Measurements from ENCODE around the gene GSTP1.
"Not testable (repeated sequence)": the region's sequence is repeated elsewhere in the genome, so short reads cannot be mapped to it uniquely, and the experiment has no call there.

GSTP1 gene

DNA sequence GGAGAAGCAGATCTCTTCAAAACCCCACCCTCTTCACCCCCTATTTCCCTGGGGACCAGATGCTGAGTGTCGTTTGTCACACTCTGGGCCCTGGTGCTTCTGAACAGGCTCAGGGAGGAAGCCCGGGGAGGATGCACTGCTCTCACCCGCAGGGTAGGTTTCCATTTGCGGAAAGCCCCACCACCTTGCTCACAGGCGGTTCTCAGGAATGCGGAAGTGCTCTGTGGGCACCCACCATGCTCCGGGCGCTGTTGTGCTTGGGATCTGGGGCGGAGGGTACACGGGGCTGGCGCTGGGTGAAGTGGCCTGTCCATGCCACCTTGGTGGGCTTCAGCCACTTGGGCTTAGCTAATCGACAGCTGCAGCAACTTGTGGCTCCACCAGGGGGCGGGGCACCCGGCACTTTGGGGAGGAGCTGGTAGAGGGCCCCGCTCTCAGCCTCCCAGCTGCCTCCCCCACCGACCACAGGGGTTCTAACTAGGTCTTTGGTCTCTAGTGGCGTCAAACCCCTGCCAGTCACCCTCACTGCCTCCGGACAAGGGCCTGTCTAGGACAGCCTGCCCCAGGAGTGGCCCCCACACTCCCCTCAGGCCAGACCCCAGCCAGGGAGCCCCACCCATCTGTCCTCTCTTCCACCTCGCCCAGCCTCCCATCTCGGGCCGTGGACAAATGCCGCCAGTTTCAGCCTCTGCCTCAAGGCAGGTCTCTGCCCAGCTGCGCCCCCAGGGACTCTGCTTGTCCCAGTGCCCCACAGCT lies 30.5 kb downstream of the GSTP1 start:
- H3K36me3 ChIP-seq (ENCODE audit: insufficient read depth, low read length), result peaks cover 4% of the 10 kb centered on the region; the same call in 1 of the 2 replicates
- H3K4me3 ChIP-seq (ENCODE audit: low read depth, low read length), result no peak overlapping the region
- peaks cover 23% of the 10 kb centered on the region; the same call in 1 of the 2 replicates for H3K27me3 ChIP-seq (ENCODE audit: insufficient read depth, low read length)
- H3K79me2 ChIP-seq (ENCODE audit: control insufficient read depth, insufficient read depth, low read length, unreplicated experiment), result no peaks in the 10 kb centered on the region
- no peak overlapping the region for H3K27ac ChIP-seq (ENCODE audit: low read depth, low read length)
- H3K4me1 ChIP-seq (ENCODE audit: control insufficient read depth, insufficient read depth, low read length, unreplicated experiment), result no peaks in the 10 kb centered on the region
- H2AFZ ChIP-seq (ENCODE audit: low read length, unreplicated experiment), result no peak overlapping the region

DNA sequence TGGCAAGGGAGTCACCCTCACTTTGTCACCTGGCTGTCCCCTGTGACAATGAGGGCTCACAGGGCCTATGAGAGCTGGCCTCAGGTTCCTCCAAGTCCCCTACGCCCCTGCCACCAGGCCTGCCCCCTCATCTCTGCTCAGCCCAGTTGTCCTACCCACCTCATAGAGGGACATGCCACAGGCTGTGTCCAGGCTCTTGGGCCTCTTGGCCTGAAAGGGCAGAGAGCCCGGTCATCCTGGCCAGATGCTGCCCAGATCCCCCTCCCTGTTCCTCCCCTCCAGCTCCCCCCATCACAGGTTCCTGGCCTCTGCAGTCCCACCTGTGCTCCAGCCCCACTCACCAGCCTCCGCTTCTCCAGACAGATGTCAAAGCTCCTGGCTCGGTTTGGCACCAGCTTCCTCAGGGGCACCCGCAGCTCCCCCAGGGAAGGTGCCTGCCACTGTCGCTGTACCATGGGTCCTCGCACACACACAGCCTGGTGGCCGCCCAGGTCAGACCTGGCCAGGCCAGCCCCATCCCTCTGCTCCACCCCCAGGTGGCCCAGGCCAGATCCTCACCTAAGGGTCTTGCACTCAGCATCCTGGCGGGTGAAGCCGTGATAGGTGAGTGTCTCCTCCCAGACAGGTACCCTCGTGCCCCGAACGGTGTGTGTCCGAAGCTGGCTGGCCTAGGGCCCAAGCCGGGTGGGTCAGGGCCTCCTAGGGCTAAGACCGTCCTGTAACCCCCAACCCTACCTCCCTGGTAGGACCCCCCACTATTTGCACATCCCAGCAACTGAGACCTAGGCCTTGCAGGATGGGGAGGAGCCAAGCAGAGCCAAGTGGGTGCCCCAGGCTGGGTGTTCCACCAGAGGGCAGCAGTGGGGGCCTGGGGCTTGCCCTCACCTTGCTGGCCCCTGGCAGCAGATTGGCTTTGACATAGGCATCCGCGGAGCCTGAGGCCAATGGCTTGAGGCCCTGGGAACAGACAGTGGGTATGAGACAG lies 31.4 kb downstream of the GSTP1 start:
- Histone ChIP-seq H2AFZ (ENCODE audit: low read length, unreplicated experiment) (no peak overlapping the region), H3K4me3 (ENCODE audit: low read depth, low read length) (no peak overlapping the region), H3K27me3 (ENCODE audit: insufficient read depth, low read length) (peaks cover 23% of the 10 kb centered on the region; the same call in 1 of the 2 replicates), H3K27ac (ENCODE audit: low read depth, low read length) (no peak overlapping the region), H3K36me3 (ENCODE audit: insufficient read depth, low read length) (no peaks in the 10 kb centered on the region; the same call in 1 of the 2 replicates), H3K4me1 (ENCODE audit: control insufficient read depth, insufficient read depth, low read length, unreplicated experiment) (no peaks in the 10 kb centered on the region), H3K79me2 (ENCODE audit: control insufficient read depth, insufficient read depth, low read length, unreplicated experiment) (no peaks in the 10 kb centered on the region)

DNA sequence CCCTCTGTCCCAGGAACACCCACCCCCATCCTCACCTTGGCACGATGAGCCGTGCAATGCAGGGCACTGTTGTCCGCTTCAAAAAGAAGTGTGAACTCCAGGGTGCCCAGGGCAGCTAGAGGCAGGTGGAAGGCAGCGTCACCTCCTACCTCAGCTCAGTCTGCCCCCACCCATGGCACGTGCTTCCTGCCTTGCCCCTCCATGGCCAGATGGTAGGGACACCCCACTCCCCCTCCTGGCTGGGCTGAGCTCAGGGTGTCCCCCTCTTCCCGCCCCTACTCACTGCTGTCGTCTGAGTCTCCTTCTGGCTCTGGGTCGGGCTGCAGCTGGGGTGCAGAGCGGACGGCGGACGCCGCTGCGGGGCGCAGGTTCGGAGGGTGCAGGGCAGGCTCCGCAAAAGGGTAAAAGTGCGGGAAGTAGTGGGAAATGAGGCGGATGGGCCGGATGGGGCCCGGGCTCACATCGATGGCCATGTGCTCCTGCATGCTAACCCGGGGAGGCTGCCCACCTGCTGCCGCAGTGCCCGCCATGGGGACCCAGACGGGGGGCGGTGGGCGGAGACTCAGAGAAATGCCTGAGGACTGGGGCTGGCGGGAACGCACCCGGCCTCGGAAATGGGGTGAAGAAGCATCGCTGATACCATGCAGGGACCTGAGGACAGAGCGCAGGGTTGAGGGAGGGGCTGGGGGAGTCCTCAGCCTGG lies 32.3 kb downstream of the GSTP1 start:
- H3K27ac ChIP-seq (ENCODE audit: low read depth, low read length), result no peak overlapping the region
- no peak overlapping the region for H3K4me3 ChIP-seq (ENCODE audit: low read depth, low read length)
- H3K36me3 ChIP-seq (ENCODE audit: insufficient read depth, low read length), result no peaks in the 10 kb centered on the region; the same call in 1 of the 2 replicates
- peaks cover 23% of the 10 kb centered on the region; the same call in 1 of the 2 replicates for H3K27me3 ChIP-seq (ENCODE audit: insufficient read depth, low read length)
- no peaks in the 10 kb centered on the region for H3K4me1 ChIP-seq (ENCODE audit: control insufficient read depth, insufficient read depth, low read length, unreplicated experiment)
- H3K79me2 ChIP-seq (ENCODE audit: control insufficient read depth, insufficient read depth, low read length, unreplicated experiment), result no peaks in the 10 kb centered on the region
- H2AFZ ChIP-seq (ENCODE audit: low read length, unreplicated experiment), result no peak overlapping the region

DNA sequence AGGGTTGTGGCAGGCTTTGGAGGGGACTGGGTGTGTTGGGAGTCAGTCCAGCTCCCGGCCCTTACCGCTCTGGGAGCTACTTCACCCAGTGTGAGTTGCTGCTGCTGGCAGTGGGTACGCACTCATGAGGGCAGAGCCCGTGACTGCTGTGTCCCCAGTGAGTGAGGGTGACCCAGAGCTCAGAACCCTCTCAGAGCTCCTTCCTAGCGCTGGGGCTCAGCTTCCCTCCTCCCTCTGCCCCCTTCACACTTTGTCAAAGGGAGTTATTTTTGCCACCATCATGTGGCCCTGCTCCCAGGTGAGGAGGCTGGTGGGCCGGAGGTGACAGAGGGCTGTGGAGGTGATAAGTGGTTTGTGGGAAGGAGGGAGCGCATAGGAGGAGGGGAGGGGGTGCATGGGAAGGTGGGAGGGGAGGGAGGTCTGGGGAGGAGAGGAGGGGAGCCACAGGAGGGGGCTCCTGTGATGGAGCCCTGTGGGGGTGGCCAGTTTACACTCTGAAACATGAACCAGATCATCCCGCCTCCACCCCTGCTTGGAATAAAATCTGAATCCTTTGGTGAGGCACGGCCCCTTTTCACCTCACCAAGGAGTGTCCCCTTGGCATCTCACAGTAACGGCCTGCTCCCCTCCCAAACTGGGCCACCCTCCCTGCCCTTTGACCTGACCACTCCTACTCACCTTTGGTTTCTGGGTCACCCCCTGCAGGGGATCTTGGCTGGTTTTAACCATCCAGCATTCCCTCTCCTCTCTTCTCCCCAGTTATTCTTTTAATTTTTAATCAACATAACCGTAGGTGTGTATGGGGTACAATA lies 33.0 kb downstream of the GSTP1 start:
- no peaks in the 10 kb centered on the region; the same call in 1 of the 2 replicates for H3K36me3 ChIP-seq (ENCODE audit: insufficient read depth, low read length)
- H3K27ac ChIP-seq (ENCODE audit: low read depth, low read length), result no peak overlapping the region
- peaks cover 23% of the 10 kb centered on the region; the same call in 1 of the 2 replicates for H3K27me3 ChIP-seq (ENCODE audit: insufficient read depth, low read length)
- no peak overlapping the region for H3K4me3 ChIP-seq (ENCODE audit: low read depth, low read length)
- H3K79me2 ChIP-seq (ENCODE audit: control insufficient read depth, insufficient read depth, low read length, unreplicated experiment), result no peaks in the 10 kb centered on the region
- no peaks in the 10 kb centered on the region for H3K4me1 ChIP-seq (ENCODE audit: control insufficient read depth, insufficient read depth, low read length, unreplicated experiment)
- no peak overlapping the region for H2AFZ ChIP-seq (ENCODE audit: low read length, unreplicated experiment)

DNA sequence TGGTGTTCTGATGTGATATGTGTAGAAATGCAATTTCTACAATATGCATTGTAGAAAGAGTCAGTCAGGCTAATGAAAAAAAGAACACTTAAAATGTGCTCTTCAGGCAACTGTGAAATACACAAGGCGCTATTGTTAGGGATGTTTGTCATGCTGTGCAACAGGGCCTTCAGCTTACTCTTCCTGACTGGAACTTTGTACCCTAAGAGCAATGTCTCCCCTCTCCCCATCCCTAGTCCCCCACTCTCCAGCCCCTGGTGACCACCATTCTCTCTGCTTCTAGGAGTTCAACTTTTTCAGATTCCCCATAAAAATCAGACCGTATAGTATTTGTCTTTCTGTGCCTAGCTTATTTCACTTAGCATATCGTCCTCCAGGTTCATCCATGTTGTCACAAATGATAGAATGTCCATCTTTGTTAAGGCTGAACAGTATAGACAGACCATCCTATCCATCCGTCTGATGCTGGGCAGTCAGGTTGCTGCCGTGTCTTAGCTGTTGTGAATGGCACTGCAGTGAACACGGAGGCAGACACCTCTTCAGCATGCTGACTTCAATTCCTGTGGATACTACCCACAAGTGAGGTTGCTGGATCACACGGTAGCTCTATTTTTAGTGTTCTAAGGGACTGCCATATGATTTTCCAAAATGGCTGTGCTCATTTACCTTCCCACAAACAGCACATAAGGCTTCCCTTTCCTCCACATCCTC lies 33.8 kb downstream of the GSTP1 start:
- no peaks in the 10 kb centered on the region for H3K79me2 ChIP-seq (ENCODE audit: control insufficient read depth, insufficient read depth, low read length, unreplicated experiment)
- no peaks in the 10 kb centered on the region for H3K36me3 ChIP-seq (ENCODE audit: insufficient read depth, low read length)
- no peaks in the 10 kb centered on the region for H3K4me1 ChIP-seq (ENCODE audit: control insufficient read depth, insufficient read depth, low read length, unreplicated experiment)
- H3K27ac ChIP-seq (ENCODE audit: low read depth, low read length), result no peak overlapping the region
- H3K27me3 ChIP-seq (ENCODE audit: insufficient read depth, low read length), result peaks cover 23% of the 10 kb centered on the region; the same call in 1 of the 2 replicates
- H2AFZ ChIP-seq (ENCODE audit: low read length, unreplicated experiment), result no peak overlapping the region
- H3K4me3 ChIP-seq (ENCODE audit: low read depth, low read length), result no peak overlapping the region

DNA sequence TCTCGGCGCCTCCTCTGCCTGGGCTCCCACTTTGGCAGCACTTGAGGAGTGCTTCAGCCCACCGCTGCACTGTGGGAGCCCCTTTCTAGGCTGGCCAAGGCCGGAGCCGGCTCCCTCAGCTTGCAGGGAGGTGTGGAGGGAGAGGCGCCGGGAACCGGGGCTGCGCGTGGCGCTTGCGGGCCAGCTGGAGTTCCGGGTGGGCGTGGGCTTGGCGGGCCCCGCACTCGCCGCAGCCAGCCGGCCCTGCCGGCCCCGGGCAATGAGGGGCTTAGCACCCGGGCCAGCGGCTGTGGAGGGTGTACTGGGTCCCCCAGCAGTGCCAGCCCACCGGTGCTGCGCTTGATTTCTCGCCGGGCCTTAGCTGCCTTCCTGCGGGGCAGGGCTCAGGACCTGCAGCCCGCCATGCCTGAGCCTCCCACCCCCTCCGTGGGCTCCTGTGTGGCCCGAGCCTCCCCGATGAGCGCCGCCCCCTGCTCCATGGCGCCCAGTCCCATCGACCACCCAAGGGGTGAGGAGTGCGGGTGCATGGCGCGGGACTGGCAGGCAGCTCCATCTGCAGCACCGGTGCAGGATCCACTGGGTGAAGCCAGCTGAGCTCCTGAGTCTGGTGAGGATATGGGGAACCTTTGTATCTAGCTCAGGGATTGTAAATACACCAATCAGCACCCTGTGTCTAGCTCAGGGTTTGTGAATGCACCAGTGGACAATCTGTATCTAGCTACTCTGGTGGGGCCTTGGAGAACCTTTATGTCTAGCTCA lies 35.5 kb downstream of the GSTP1 start:
- not testable (repeated sequence) for H3K4me3 ChIP-seq (ENCODE audit: low read depth, low read length); H2AFZ ChIP-seq (ENCODE audit: low read length, unreplicated experiment)

DNA sequence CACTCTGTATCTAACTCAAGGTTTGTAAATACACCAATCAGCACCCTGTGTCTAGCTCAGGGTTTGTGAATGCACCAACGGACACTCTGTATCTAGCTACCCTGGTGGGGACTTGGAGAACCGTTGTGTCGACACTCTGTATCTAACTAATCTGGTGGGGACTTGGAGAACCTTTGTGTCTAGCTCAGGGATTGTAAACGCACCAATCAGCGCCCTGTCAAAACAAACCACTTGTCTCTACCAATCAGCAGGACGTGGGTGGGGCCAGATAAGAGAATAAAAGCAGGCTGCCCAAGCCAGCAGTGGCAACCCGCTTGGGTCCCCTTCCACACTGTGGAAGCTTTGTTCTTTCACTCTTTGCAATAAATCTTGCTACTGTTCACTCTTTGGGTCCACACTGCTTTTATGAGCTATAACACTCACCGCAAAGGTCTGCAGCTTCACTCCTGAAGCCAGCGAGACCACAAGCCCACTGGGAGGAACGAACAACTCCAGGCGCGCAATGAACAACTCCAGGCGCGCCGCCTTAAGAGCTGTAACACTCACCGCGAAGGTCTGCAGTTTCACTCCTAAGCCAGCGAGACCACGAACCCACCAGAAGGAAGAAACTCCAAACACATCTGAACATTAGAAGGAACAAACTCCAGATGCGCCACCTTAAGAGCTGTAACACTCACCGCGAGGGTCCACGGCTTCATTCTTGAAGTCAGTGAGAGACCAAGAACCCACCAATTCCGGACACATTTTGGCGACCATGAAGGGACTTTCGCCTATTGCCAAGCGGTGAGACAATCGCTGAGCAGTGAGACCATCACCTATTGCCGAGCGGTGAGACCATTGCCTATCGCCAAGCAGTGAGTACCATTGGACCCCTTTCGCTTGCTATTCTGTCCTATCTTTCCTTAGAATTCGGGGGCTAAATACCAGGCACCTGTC lies 36.3 kb downstream of the GSTP1 start:
- H3K4me3 ChIP-seq (ENCODE audit: low read depth, low read length); H3K27ac ChIP-seq (ENCODE audit: low read depth, low read length); H3K4me1 ChIP-seq (ENCODE audit: control insufficient read depth, insufficient read depth, low read length, unreplicated experiment); H2AFZ ChIP-seq (ENCODE audit: low read length, unreplicated experiment); H3K79me2 ChIP-seq (ENCODE audit: control insufficient read depth, insufficient read depth, low read length, unreplicated experiment); H3K36me3 ChIP-seq (ENCODE audit: insufficient read depth, low read length): not testable (repeated sequence)
- H3K27me3 ChIP-seq (ENCODE audit: insufficient read depth, low read length), result peaks cover 23% of the 10 kb centered on the region; the same call in 1 of the 2 replicates

More for the DNA sequence above, 35.5 kb downstream of the GSTP1 start:
- H3K27ac ChIP-seq (ENCODE audit: low read depth, low read length); H3K4me1 ChIP-seq (ENCODE audit: control insufficient read depth, insufficient read depth, low read length, unreplicated experiment); H3K79me2 ChIP-seq (ENCODE audit: control insufficient read depth, insufficient read depth, low read length, unreplicated experiment); H3K36me3 ChIP-seq (ENCODE audit: insufficient read depth, low read length): not testable (repeated sequence)
- H3K27me3 ChIP-seq (ENCODE audit: insufficient read depth, low read length), result peaks cover 23% of the 10 kb centered on the region; the same call in 1 of the 2 replicates

DNA sequence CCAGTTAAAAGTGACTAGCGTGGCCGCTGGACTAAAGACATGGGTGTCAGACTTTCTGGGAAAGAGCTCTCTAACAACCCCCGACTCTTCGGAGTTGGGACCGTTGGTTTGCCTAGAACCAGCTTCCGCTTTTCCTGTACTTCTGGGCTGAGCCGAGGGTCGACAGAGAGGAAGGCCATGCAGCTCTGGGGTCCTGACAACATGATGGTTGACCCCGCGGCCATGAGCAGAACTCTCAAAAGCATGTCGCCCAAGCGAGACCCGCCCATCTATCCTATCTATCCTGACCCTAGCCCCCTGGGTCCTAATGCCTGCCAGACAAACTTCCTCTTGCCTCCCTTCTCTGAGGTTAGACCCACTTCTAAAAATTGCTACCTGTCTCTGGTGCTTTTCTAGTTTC lies 37.0 kb downstream of the GSTP1 start:
- H3K27me3 ChIP-seq (ENCODE audit: insufficient read depth, low read length), result peaks cover 21% of the 10 kb centered on the region; the same call in 1 of the 2 replicates
- not testable (repeated sequence) for H3K79me2 ChIP-seq (ENCODE audit: control insufficient read depth, insufficient read depth, low read length, unreplicated experiment); H3K4me1 ChIP-seq (ENCODE audit: control insufficient read depth, insufficient read depth, low read length, unreplicated experiment); H3K4me3 ChIP-seq (ENCODE audit: low read depth, low read length); H2AFZ ChIP-seq (ENCODE audit: low read length, unreplicated experiment); H3K36me3 ChIP-seq (ENCODE audit: insufficient read depth, low read length); H3K27ac ChIP-seq (ENCODE audit: low read depth, low read length)
